GM04503 (cell line): Measurements from ENCODE around the gene CASKIN1.
A peak's percentile ranks its signal among the peaks of the same experiment; 100 is the strongest.
"Not testable (repeated sequence)": the region's sequence is repeated elsewhere in the genome, so short reads cannot be mapped to it uniquely, and the experiment has no call there.

Experiments
- DNase-seq: peaks from one replicate; pipeline ENCODE4 v3.0.0-alpha.2; 2012; ENCODE audit warnings: low read depth

CASKIN1 gene

GRCh38 chr16:2155977-2156848 is 40.2 kb downstream of the CASKIN1 start:
- DNase-seq, result no peak

DNA sequence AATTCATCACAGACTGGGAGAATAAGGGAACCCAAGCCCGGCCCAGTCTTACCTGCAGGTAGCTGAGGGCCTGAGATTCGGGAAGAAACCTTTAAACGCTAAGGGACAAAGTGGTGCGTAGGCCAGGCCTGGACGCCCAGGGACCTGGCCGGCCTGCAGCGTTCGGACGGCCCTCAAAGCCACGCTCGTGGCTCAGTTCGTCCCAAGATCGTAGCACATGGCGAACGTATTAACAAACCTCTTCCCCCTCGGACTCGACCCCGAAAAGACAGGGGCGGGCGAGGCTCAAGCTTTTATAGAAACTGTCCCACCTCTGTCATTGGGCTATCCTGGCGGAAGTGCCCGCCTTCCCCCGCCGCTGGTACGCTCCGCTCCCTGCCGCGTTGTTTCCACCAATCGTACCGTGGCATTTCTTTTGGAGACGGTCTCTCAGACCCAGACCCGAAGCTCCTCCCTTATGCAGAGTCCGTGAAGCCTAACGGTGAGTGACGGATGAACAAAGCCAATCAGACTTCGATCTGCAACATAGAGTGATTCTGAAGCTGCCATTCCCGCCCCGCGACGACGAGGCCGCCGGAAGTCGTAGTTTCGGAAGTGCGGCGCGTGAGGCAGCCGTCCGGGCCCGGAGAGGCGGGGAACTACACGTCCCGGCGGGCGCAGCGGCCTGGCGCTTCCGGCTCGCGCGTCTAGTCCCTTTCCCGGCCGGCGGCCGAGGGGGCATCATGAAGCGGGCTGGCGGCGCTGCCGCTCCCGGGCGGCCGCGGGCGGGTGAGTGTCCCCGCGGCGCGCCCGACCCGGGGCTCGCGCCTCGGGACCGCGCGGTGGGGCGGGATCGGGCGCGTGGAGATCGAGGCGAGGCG is 41.1 kb downstream of the CASKIN1 start, which contains the start of gene TRAF7:
TRAF7 (plus strand) TSS at position 692 of the 860 bp plus-strand sequence. CDS start 8,139 bp downstream, outside the sequence.
- peak; percentile 100 for DNase-seq

GRCh38 chr16:2154533-2155090 is 41.8 kb downstream of the CASKIN1 start:
- DNase-seq, result no peak

DNA sequence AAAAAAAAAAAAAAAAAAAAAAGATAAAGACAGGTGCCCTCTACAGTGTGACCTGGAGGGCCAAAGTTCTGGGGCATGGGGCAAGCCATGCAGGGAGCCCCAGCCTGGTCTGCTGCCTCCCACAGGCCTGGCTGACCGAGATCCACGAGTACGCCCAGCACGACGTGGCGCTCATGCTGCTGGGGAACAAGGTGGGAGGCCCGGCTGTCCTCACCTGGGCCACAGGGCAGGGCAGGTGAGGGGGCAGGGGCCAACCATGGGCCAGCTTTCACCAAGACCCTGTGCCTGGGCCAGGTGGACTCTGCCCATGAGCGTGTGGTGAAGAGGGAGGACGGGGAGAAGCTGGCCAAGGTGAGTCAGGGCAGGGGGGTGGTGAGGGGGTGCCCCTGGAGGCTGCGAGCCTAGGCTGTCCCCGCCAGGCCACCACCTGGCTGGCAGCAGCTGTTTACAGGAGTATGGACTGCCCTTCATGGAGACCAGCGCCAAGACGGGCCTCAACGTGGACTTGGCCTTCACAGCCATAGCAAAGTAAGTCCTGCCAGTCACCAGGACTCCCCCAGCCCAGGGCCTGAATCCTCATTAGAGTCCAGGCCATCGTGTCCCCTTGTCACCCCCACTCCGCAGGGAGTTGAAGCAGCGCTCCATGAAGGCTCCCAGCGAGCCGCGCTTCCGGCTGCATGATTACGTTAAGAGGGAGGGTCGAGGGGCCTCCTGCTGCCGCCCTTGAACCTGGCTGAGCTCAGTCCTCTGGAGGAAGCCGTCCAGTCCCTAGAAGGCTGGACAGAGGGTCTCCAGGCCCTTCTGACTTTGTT is 43.5 kb downstream of the CASKIN1 start:
- DNase-seq, result no peak

DNA sequence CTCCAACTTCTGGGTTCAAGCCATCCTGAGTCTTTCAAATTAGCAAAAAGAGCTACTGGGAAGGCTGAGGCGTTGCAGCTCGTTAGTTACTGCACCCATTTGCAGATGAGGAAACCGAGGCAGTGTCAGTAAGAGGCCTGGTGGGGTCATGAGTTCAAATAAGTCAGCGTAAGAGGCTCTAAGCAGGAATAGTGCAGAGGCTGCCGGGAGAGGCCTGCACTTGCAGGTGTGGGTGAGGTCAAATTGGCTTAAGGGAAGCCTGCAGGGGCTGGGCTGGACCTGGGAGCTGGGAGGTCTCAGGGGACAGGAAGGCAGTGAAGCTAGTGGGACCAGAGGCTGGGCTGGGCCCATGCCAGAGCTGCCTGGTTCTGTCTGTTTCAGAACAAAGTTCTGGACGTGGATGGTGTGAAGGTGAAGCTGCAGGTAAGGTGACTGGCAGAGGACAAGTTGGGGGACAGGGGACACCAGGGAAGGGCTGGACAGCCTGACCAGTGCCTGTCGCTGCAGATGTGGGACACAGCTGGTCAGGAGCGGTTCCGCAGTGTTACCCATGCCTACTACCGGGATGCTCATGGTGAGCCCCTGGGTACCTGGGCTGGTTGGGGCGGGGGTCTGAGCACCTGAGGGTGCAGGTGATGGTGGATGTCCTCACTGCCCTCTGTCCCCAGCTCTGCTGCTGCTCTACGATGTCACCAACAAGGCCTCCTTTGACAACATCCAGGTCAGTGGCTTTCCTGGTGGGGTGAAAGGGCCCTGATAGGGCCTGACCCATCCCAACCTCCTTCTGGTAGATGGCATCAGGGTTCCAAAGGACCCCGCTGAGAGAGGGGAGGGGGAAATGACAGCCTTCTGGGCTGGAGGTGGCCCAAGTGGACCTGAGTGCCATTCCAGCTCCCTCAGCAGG is 45.0 kb downstream of the CASKIN1 start:
- DNase-seq, result no peak

GRCh38 chr16:2150418-2151187 is 45.8 kb downstream of the CASKIN1 start:
- DNase-seq, result no peak

DNA sequence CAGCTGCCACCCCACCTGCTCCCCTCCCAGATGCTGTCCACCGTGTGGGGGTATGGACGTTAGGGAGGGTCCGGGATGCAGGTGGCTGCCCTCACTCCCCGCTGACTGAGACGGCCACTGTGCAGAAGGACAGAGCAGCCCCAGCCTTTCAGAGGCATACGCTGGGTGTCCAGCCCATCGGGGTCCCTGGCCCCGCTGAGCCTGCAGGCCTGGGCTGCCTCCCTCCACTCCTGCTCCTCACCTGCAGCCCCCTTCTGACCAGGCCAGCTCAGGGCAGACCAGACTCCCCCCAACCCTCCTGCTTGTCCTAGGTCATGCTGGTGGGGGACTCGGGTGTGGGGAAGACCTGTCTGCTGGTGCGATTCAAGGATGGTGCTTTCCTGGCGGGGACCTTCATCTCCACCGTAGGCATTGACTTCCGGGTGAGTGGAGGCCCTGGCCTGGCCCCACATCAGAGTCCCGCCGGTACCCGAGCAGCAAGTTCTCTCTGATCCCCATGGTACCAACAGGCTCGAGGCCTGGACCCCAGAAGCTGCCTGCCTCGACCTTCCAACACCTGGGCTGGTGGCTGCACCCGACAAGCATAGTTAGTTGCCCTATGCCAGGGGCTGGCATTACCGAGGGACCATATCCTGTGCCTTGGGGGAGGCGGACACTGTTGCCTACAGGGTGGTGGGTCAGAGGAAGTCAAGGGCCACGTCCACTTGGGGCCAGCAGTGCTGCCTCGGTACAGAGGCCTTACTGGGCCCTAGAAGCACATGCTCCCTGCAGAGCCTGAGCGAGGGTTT is 46.6 kb downstream of the CASKIN1 start:
- no peak for DNase-seq

- DNase-seq, result no peak
These were observed 47.4 kb downstream of the CASKIN1 start for GRCh38 chr16:2148714-2149629.

DNA sequence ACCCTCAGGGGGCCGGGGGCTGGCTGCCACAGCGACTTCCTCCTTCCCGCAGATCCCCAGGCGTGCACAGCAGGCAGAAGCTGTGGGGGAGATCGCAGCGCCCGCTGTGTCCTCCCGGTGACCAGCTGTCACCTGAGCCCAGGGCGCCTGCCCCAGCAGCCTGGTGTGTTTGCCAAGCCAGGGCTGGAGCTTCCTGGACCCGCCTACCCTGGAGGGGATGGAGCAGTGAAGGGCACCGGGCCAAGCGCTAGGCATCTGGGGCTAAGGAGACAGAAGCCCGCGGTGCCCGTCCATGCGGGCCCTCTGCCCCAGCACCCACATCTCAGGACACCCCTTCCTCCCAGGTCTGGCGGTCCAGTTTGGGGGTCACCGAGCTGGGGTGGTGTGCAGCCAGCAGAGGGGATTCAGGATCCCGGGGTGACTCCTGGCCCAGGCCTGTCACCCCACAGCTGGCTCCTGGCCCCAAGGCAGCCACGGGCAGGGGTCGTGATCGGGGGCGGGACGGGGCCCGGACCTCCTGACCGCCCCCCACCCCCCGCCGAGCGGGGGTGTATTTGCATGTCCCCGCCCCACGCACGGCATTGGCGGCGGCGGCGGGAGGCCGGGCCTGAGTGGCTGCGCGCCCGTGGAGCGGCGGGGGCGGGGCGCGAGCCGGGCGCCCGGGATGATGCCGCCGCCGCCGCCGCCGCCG is 48.3 kb downstream of the CASKIN1 start, which contains the start of gene RAB26:
RAB26 (plus strand) TSS at position 645 of the 691 bp plus-strand sequence. CDS start 159 bp downstream, outside the sequence.
- no peak for DNase-seq

GRCh38 chr16:2147378-2147777 is 49.0 kb downstream of the CASKIN1 start:
- DNase-seq, result no peak

GRCh38 chr16:2145843-2146242 is 50.6 kb downstream of the CASKIN1 start:
- DNase-seq, result no peak

DNA sequence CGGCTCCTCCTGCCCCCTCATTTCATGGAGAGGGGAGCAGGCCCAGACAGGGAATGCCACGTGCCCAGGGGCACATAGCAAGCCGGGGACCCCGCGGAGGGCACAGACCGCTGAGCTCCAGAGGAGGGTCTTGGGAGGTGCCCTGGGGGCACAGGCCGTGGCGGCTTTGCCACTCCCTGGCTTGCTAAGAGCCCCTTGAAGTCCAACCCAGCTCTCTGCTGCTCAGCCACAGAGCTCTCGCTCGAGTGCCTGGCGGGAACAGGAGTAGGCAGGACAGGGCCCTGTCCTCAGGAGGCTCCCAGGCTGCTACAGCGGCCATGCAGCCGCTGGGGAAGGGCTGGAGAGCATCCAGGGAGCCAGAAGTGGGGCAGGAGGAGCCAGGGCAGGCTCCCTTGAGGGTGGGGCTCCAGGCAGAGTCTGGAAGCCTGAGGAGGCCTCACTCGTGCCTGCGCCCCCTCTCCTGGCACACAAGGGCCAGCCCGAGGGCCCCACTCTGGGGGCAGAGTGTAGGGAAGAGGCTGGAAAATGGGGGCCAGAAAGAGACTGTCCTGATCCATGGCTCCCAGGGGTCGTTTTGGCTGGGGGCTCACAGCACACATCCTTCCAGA is 52.4 kb downstream of the CASKIN1 start:
- no peak for DNase-seq

DNA sequence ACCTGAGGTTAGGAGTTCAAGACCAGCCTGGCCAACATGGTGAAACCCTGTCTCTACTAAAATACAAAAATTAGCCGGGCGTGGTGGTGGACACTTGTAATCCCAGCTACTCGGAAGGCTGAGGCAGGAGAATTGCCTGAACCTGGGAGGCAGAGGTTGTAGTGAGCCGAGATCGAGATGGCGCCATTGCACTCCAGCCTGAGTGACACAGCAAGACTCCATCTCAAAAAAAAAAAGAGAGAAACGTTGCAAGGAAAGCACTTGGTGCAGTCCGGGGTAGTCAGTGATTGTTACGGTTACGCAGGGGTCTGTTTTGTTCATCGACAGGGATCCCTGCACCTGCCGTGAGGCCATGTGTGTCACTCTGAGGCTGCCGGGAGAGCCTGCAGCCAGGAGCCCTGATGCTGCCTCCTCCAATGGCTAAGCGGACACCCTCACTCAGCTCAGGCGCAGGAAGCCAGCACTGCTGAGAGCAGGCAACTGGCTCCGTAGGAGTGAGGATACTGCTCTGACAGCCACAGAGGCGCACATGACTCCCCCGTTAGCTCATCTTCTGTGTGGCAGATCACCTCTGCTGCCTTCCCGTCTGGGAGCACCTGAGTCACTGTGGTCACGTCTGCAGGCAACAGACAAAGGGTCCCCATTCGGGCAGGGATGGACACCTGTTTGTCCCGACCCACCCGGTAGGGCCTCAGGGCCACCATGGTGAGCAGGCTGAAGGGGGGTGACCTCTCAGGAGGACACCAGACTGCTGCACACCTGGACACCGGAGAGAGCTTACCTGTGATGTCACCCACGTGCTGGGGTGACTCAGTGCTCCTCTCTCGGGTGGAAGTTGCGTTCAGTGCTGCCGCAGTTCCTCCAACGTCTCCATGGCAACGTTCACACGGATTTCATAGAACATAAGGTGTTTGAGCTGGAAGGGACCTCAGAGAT is 53.2 kb downstream of the CASKIN1 start:
- DNase-seq, result no peak

- DNase-seq, result peak; percentile 77
These were observed 60.5 kb downstream of the CASKIN1 start, which contains the start of gene PKD1 for GRCh38 chr16:2135770-2136490. TSS of gene PKD1 (minus strand) at chr16:2135898. CDS start at chr16:2135689, 209 bp downstream.

- not testable (repeated sequence) for DNase-seq
These were observed 61.3 kb downstream of the CASKIN1 start for GRCh38 chr16:2135071-2135470.
